Measurements from ENCODE around the gene GABRG3. TPM values are rescaled to one million over a fixed set of nuclear protein-coding genes. Genes with fewer than 3 reads are reported as not detected.

The GABRG3 gene
- total RNA-seq, 1 donor from 2014 or later: under 0.01 TPM

DNA sequence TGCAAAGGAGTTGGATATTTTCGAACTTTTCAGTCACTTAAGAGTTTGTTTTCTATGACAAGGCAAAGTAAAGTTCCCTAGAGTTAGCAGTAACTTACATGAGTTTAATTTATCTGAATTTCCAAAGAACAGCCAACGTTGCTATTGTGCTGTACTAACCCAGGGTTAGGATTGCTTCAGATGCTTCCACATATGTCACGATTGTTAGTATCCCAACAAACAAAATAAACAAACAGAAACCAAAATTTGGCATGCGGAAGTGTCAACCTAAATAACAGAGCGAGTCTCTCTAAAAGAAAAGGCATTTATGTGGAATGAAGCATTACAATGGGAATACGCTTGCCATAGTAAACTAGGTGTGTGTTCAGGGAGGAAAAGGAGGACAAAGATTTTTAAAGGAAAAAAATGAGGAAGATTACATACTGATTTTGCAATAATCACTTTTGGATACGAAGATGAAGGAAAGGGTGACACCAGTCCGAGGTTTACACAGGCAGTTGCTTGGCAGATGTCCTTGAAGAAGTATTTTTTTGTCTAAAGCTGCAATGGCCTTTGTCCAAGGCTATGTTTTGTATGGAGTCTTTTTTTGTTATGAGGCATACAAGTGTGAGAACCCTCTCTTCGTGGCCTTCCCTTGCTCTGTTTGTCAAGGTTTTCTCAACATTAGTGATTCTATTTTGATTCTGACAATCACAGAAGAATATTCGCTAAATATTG, 267.9 kb downstream of the GABRG3 start:
- Histone ChIP-seq H3K27me3 (ENCODE audit: control insufficient read depth in 3 of 3, insufficient read depth in 3 of 3, low read length in 3 of 3) (no peaks in the 10 kb centered on the region), H3K4me3 (ENCODE audit: low read length in 3 of 3) (no peak overlapping the region), H3K4me1 (ENCODE audit: control insufficient read depth in 3 of 3, insufficient read depth in 3 of 3, low read length in 3 of 3) (no peaks in the 10 kb centered on the region), H3K9me3 (ENCODE audit: control insufficient read depth in 3 of 3, low read length in 3 of 3) (no peaks in the 10 kb centered on the region), H3K9ac (ENCODE audit: low read depth in 1 of 3, low read length in 3 of 3) (no peak overlapping the region), H3K36me3 (ENCODE audit: control insufficient read depth in 3 of 3, insufficient read depth in 3 of 3, low read length in 3 of 3) (no peaks in the 10 kb centered on the region), H3K27ac (ENCODE audit: low read depth, low read length) (no peak overlapping the region)

DNA sequence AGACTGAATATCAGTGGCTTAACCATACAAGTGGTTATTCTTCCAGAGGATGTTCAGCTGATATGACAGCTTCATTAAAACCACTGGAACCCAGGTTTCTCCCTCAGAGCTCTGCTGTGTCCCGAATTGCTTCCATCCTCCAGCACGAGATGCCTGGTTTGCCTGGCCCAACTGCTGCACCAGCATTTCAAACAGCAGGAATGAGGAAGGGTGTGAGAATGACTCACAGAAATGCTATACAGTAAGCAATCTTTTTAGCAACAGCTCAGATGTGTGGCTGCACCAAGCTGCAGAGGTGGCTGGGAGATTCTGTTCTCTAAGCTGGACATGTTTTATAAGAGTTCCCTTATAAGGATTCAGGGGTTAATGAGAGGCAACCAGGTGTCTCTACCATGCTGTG, 271.0 kb downstream of the GABRG3 start:
- H3K36me3 ChIP-seq (ENCODE audit: control insufficient read depth in 3 of 3, insufficient read depth in 3 of 3, low read length in 3 of 3): no peaks in the 10 kb centered on the region

DNA sequence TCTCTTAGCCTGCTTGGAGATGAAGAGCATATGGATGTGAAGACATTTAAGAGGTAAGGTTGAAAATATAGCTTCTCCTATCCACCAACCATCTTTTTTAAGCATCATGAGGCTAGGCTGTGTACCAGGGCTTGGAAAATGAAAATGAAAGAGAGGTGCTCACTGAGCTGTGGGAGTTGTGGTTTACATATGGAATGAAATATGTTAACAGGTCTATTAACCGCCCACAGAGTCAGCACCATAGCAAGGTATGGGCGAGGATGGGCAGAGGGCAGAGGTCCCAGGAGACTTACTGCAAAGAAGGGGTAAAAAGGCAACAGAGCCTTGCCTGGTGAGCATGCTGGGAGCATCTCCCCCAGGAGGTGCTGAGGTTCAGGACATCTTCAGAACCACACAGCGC, 273.1 kb downstream of the GABRG3 start:
- no peaks in the 10 kb centered on the region for H3K4me1 ChIP-seq (ENCODE audit: control insufficient read depth in 3 of 3, insufficient read depth in 3 of 3, low read length in 3 of 3)
- H3K4me3 ChIP-seq (ENCODE audit: low read length in 3 of 3): no peak overlapping the region
- no peaks in the 10 kb centered on the region for H3K27me3 ChIP-seq (ENCODE audit: control insufficient read depth in 3 of 3, insufficient read depth in 3 of 3, low read length in 3 of 3)
- no peaks in the 10 kb centered on the region for H3K36me3 ChIP-seq (ENCODE audit: control insufficient read depth in 3 of 3, insufficient read depth in 3 of 3, low read length in 3 of 3)
- no peak overlapping the region for H3K27ac ChIP-seq (ENCODE audit: low read depth, low read length)
- no peak overlapping the region for H3K9ac ChIP-seq (ENCODE audit: low read depth in 1 of 3, low read length in 3 of 3)
- no peaks in the 10 kb centered on the region for H3K9me3 ChIP-seq (ENCODE audit: control insufficient read depth in 3 of 3, low read length in 3 of 3)

More for the DNA sequence above, 271.0 kb downstream of the GABRG3 start:
- Histone ChIP-seq H3K4me3 (ENCODE audit: low read length in 3 of 3) (no peak overlapping the region), H3K4me1 (ENCODE audit: control insufficient read depth in 3 of 3, insufficient read depth in 3 of 3, low read length in 3 of 3) (no peaks in the 10 kb centered on the region), H3K27ac (ENCODE audit: low read depth, low read length) (no peak overlapping the region), H3K27me3 (ENCODE audit: control insufficient read depth in 3 of 3, insufficient read depth in 3 of 3, low read length in 3 of 3) (no peaks in the 10 kb centered on the region), H3K9ac (ENCODE audit: low read depth in 1 of 3, low read length in 3 of 3) (no peak overlapping the region), H3K9me3 (ENCODE audit: control insufficient read depth in 3 of 3, low read length in 3 of 3) (no peaks in the 10 kb centered on the region)

DNA sequence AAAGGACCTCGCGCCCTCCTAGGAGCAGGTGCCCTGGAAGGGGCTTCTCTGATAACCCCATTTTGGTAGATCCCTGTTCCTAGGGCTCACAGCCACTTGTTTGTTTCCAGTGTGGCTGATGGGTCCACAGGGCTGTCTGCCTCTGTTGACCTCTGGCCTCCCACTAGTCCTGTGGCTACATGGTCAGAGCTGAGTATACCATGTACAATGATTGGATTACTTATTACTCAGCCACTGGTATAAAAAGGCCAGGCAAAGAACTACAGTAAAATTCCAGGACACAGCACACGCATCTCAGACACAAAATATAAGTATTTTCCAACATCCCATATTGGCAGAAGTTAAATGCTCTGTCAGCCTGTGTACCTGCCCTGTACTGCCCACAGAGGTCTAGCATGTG, 277.3 kb downstream of the GABRG3 start:
- Histone ChIP-seq H3K9me3 (ENCODE audit: control insufficient read depth in 3 of 3, low read length in 3 of 3) (peaks cover 0 to 3% (median 0%) of the 10 kb centered on the region in 3 donors), H3K27ac (ENCODE audit: low read depth, low read length) (no peak overlapping the region), H3K4me3 (ENCODE audit: low read length in 3 of 3) (no peak overlapping the region), H3K36me3 (ENCODE audit: control insufficient read depth in 3 of 3, insufficient read depth in 3 of 3, low read length in 3 of 3) (no peaks in the 10 kb centered on the region), H3K9ac (ENCODE audit: low read depth in 1 of 3, low read length in 3 of 3) (no peak overlapping the region), H3K4me1 (ENCODE audit: control insufficient read depth in 3 of 3, insufficient read depth in 3 of 3, low read length in 3 of 3) (no peaks in the 10 kb centered on the region), H3K27me3 (ENCODE audit: control insufficient read depth in 3 of 3, insufficient read depth in 3 of 3, low read length in 3 of 3) (no peaks in the 10 kb centered on the region)

DNA sequence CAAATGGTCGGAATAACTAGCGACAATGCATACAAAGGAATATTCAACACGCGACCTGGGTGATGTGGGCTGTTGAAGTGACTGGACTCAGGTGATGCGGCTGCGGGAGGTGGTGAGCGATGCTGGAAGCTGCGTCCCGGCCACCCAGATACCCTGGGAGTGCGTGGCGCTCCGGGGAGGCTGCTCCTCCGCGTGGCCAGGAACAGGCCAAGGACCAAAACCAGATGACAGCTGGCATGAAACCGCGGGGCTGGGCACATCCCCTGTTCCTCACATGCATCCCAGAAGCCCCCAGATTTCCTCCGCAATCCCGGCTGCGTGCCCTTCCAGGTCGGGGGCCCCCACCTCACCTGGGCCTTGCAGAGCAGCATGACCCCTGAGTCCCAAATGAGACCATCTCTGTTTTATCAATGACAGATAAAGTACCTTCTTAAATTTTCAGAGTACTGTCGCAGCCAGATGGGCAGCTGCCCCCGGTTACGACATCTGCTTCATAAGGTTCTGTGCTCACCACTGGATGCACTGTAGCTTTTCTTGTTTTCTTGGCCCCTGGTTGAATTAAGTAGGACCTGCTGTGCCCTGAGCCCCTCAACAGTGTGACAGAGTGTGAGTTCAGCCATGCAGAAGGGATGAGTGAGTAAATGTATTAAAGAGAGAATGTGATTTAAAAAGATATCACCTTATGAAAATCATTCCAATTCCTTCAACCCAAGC, 278.2 kb downstream of the GABRG3 start:
- Histone ChIP-seq H3K36me3 (ENCODE audit: control insufficient read depth in 3 of 3, insufficient read depth in 3 of 3, low read length in 3 of 3) (no peaks in the 10 kb centered on the region), H3K4me1 (ENCODE audit: control insufficient read depth in 3 of 3, insufficient read depth in 3 of 3, low read length in 3 of 3) (no peaks in the 10 kb centered on the region), H3K4me3 (ENCODE audit: low read length in 3 of 3) (no peak overlapping the region), H3K27me3 (ENCODE audit: control insufficient read depth in 3 of 3, insufficient read depth in 3 of 3, low read length in 3 of 3) (no peaks in the 10 kb centered on the region), H3K27ac (ENCODE audit: low read depth, low read length) (no peak overlapping the region), H3K9ac (ENCODE audit: low read depth in 1 of 3, low read length in 3 of 3) (no peak overlapping the region), H3K9me3 (ENCODE audit: control insufficient read depth in 3 of 3, low read length in 3 of 3) (peaks cover 0 to 3% (median 0%) of the 10 kb centered on the region in 3 donors)

DNA sequence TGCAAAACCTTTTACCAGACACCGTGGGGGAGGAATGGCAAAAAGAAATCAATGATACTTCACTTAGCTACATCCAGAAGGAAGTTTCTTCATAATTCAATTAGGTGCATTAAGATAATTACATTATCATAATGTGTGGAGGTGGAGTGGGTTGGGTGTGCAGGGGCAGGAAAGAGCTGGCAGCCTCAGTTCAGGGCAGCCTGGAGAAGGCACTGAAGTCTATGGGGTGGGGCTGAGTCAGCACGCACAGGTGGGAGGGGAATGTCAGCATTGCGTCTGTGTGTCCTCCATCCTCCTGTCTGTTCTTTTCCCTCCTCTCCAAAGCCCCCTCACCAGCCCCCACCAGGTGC, 278.8 kb downstream of the GABRG3 start:
- Histone ChIP-seq H3K36me3 (ENCODE audit: control insufficient read depth in 3 of 3, insufficient read depth in 3 of 3, low read length in 3 of 3) (no peaks in the 10 kb centered on the region), H3K27me3 (ENCODE audit: control insufficient read depth in 3 of 3, insufficient read depth in 3 of 3, low read length in 3 of 3) (no peaks in the 10 kb centered on the region), H3K9me3 (ENCODE audit: control insufficient read depth in 3 of 3, low read length in 3 of 3) (peaks cover 0 to 3% (median 0%) of the 10 kb centered on the region in 3 donors), H3K9ac (ENCODE audit: low read depth in 1 of 3, low read length in 3 of 3) (no peak overlapping the region), H3K4me3 (ENCODE audit: low read length in 3 of 3) (no peak overlapping the region), H3K4me1 (ENCODE audit: control insufficient read depth in 3 of 3, insufficient read depth in 3 of 3, low read length in 3 of 3) (no peaks in the 10 kb centered on the region), H3K27ac (ENCODE audit: low read depth, low read length) (no peak overlapping the region)

DNA sequence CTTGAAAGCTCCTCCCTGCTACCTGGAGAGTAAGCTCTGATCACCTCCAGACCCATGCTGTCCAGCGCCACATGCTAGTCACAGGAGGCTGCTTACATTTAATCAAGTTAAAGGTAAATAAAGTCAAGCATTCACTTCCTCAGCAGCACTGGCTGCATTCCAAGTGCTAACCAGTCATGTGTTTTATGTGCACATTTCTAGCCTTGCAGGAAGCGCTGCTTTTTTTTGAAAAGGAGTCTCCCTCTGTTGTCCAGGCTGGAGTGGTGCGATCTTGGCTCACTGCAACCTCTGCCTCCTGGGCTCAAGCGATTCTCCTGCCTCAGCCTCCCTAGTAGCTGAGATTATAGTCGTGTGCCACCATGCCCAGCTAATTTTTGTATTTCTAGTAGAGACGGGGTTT, 279.2 kb downstream of the GABRG3 start:
- Histone ChIP-seq H3K36me3 (ENCODE audit: control insufficient read depth in 3 of 3, insufficient read depth in 3 of 3, low read length in 3 of 3) (no peaks in the 10 kb centered on the region), H3K9ac (ENCODE audit: low read depth in 1 of 3, low read length in 3 of 3) (no peak overlapping the region), H3K27ac (ENCODE audit: low read depth, low read length) (no peak overlapping the region), H3K4me3 (ENCODE audit: low read length in 3 of 3) (no peak overlapping the region), H3K4me1 (ENCODE audit: control insufficient read depth in 3 of 3, insufficient read depth in 3 of 3, low read length in 3 of 3) (no peaks in the 10 kb centered on the region), H3K27me3 (ENCODE audit: control insufficient read depth in 3 of 3, insufficient read depth in 3 of 3, low read length in 3 of 3) (no peaks in the 10 kb centered on the region), H3K9me3 (ENCODE audit: control insufficient read depth in 3 of 3, low read length in 3 of 3) (peaks cover 0 to 3% (median 0%) of the 10 kb centered on the region in 3 donors)

DNA sequence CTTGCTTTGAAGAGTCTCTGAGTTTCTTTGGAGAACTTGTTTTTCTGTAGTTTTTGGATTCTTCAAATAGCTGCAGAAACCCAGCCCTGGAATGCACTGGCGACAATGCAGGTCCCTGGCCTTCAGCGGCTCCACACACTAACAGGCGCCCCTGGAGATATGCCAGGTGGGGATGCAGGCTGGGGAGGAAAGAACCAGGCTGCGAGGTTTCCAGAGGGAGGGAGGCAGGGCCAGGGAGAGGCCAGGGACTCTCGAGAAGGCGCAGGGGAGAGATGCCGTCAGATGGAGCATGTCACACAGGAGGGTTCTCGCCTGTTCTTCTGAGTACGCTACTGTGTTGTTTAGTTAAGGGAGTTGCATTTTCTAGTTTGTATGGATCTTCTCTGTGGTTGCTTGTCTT, 283.1 kb downstream of the GABRG3 start:
- no peaks in the 10 kb centered on the region for H3K4me1 ChIP-seq (ENCODE audit: control insufficient read depth in 3 of 3, insufficient read depth in 3 of 3, low read length in 3 of 3)
- H3K4me3 ChIP-seq (ENCODE audit: low read length in 3 of 3): no peak overlapping the region
- no peak overlapping the region for H3K9ac ChIP-seq (ENCODE audit: low read depth in 1 of 3, low read length in 3 of 3)
- H3K9me3 ChIP-seq (ENCODE audit: control insufficient read depth in 3 of 3, low read length in 3 of 3): peaks cover 0 to 3% (median 0%) of the 10 kb centered on the region in 3 donors
- H3K27me3 ChIP-seq (ENCODE audit: control insufficient read depth in 3 of 3, insufficient read depth in 3 of 3, low read length in 3 of 3): no peaks in the 10 kb centered on the region
- H3K27ac ChIP-seq (ENCODE audit: low read depth, low read length): no peak overlapping the region
- no peaks in the 10 kb centered on the region for H3K36me3 ChIP-seq (ENCODE audit: control insufficient read depth in 3 of 3, insufficient read depth in 3 of 3, low read length in 3 of 3)

DNA sequence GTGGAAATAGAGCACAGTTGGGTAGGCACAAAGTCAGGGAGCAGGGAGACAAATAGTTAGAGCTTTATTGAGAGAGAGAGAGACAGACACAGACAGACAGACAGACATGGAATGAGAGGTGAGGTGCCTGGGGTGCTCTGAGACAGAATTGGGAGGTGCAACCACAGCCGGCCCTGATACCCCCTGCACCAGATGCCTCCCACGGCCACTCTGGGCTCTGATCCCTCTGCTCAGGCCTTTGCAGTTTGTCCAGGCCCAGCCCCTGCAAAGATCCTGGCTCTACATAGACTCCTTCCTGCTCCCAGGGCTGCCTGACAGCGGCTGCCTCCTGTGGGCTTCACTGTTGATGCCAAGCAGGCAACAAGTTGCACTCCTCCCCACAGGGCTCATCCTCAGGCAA, 283.8 kb downstream of the GABRG3 start:
- no peaks in the 10 kb centered on the region for H3K27me3 ChIP-seq (ENCODE audit: control insufficient read depth in 3 of 3, insufficient read depth in 3 of 3, low read length in 3 of 3)

DNA sequence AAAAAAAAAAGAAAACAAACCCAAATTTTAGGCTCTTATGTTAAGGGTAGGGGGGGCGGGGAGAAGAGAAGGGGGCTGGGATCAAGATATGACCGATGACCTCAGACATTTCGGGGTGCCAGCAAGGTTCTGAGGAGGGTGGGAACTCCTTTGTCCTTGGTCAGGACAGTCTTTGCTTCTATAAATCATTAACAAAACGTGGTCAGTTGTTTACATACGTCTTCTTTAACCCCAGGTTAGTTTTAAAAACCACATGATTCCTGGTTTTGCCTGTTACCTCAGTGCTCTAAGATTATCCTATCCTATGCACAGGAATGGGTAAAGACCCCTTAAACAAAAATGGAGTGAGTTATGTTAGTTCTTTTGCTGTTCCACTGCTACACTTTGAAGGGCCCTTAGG, 285.5 kb downstream of the GABRG3 start:
- H3K4me1 ChIP-seq (ENCODE audit: control insufficient read depth in 3 of 3, insufficient read depth in 3 of 3, low read length in 3 of 3): no peaks in the 10 kb centered on the region
- H3K27me3 ChIP-seq (ENCODE audit: control insufficient read depth in 3 of 3, insufficient read depth in 3 of 3, low read length in 3 of 3): no peaks in the 10 kb centered on the region
- peaks cover 0 to 3% (median 0%) of the 10 kb centered on the region in 3 donors for H3K9me3 ChIP-seq (ENCODE audit: control insufficient read depth in 3 of 3, low read length in 3 of 3)
- H3K4me3 ChIP-seq (ENCODE audit: low read length in 3 of 3): no peak overlapping the region
- H3K36me3 ChIP-seq (ENCODE audit: control insufficient read depth in 3 of 3, insufficient read depth in 3 of 3, low read length in 3 of 3): no peaks in the 10 kb centered on the region
- no peak overlapping the region for H3K9ac ChIP-seq (ENCODE audit: low read depth in 1 of 3, low read length in 3 of 3)
- H3K27ac ChIP-seq (ENCODE audit: low read depth, low read length): no peak overlapping the region

More for the DNA sequence above, 283.8 kb downstream of the GABRG3 start:
- H3K27ac ChIP-seq (ENCODE audit: low read depth, low read length): no peak overlapping the region
- no peak overlapping the region for H3K4me3 ChIP-seq (ENCODE audit: low read length in 3 of 3)
- H3K9ac ChIP-seq (ENCODE audit: low read depth in 1 of 3, low read length in 3 of 3): no peak overlapping the region
- peaks cover 0 to 3% (median 0%) of the 10 kb centered on the region in 3 donors for H3K9me3 ChIP-seq (ENCODE audit: control insufficient read depth in 3 of 3, low read length in 3 of 3)
- no peaks in the 10 kb centered on the region for H3K36me3 ChIP-seq (ENCODE audit: control insufficient read depth in 3 of 3, insufficient read depth in 3 of 3, low read length in 3 of 3)
- no peaks in the 10 kb centered on the region for H3K4me1 ChIP-seq (ENCODE audit: control insufficient read depth in 3 of 3, insufficient read depth in 3 of 3, low read length in 3 of 3)

Measured in skeletal muscle tissue (tissue), 4 donors.